Renal cortical epithelial cell (primary cell): Measurements from ENCODE around the gene TARBP2. TPM values are rescaled to one million over a fixed set of nuclear protein-coding genes. Genes with fewer than 3 reads are reported as not detected.

ENCODE experiments used
- DNase-seq: peaks from one replicate; pipeline ENCODE4 v3.0.0-alpha.2; 2011; ENCODE audit warnings: low read depth
- total RNA-seq: library from RNA; depleted of rRNA; stranded (reverse); fragments of >200 nt; gene quantifications from 2 replicates; pipeline ENCODE4 v1.2.3, GENCODE V29; 2014

Gene TARBP2
- total RNA-seq, 1 donor from 2014 or later: 28.8 TPM

DNA sequence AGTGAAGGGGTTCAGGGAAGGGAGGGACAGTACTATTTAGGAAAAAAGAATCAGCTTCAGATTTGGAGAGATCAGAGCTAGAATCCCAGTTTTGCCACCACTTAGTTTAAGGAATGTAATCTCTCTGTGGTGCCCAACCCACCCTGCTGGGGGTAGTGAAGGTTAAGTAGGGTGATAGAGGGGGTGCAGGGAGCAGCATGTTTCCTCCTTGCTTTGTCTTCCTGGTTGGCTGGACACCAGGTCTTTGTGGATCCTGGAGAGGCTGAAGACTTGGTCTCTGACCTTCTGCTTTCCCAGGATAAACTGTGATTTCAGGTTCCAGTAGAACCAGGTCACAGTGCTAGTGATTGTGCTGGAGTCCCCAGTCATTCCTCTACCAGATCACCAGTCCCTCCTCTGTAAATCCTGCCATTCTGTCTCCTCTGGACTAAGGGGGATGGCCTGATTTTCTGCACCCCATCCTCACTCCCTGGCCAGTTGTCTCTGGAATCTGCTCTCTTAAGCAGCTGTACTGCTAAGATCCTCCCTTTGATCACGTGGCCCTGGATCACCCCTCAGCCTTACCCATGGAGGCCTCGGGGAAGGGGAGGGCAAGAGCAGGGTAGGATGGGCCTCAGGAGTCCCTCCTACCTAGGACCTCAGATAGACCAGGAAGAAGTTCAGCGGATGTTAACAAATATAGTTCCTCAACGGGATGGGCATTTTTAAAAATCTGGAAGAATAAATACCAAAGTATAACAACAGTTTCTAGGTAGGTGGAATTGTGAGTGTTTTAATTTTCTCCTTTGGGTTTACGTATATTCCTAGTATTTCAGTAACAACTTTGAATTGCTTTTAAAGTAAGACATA, 5.0 kb upstream of the TARBP2 start:
- peak; percentile 72 for DNase-seq

DNA sequence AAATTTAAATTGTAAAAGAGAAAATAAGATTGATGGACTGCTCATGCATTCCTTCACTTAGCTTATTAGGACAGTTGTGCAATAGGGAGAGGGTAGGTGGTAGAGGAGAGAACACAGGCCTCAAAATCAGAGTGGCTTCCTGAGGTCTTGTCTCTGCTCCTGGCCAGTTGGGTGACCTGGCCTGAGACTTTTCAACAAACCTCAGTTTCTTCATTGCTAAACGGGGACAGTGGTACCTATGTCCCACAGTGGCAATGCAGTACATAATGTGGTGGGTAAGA, 4.4 kb upstream of the TARBP2 start:
- no peak for DNase-seq

DNA sequence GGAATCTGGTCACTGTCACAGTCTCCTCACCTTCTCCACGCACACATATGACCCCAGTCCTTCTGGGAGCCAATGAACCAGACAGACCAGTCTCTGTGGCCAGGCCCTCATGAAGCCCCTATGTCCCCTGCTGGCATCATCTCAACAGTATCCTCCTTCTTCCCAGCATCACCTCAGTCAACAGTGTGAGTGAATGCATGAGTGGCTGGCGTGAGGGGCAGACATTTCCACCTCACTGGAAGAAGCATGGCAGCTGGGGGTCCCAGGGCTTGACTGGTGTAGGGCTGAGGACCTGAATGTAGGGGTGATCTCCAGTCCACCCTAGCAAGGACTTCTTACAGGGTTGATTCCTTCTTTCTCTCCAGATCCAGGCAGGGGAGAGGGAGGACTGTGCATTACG, 3.6 kb upstream of the TARBP2 start:
- no peak for DNase-seq

DNA sequence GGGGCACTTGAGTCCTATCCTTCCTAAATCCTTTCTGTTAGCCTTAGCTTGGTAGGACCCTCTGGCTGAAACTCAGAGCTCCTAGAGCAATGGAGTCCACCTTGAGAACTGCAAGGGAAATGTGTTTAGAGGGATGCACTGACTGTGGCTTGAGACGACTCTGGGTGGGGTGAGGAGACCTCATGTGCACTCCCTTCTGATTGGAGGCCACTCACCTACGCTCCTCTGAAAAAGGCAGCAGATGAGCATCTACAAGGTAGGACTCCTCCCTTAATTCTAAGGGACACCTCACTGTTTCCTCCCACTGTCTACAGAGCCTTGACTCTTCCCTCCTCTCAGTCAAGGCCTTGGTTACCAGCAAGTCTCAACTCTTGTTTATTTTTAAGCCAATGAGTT, 2.9 kb upstream of the TARBP2 start:
- no peak for DNase-seq

DNA sequence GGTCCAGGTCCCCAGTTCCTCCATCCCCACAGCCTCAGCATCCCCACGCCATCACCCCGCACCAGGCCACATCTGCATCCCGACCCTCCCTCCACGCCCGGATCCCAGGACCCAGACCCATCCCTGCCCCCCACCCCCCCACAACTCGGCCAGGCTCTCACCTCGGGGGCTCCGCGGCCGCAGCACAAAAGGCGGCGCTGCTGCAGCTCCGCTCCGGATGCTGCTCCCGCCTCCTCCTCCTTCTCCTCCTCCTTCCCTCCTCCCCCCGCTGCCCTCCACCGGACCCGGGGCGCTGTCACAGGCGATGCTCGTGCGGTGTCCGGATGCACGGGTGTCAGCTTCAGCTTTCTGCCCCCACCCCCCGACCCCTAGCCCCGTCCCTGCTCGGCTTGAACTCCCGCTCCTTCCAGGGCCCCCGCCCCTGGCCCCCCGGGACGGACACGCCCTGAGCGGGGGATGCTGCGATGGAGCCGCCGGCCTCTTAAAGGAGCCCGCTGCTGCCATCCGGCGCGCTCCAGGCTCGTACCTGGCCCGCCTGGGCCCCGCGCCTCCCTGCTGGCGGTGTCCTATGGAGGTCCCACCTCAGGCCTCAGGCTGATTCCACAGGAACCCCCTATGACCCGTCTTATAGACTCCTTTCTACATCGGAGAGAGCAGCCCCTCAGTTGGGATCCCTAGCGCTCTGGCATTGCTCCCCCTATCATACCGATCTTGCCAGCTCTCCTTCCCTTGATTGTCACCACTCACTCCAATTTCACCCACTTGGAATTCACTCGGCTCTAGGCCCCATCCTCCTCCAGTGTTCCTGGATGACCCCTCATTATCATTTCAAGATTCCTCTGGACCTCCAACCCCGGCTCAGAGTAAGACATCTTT, 1.6 kb upstream of the TARBP2 start, which contains the start of gene MAP3K12:
TSS of gene MAP3K12 (minus strand) at position 193 of the 876 bp plus-strand sequence. CDS start 12,067 bp downstream, outside the sequence.
- no peak for DNase-seq

DNA sequence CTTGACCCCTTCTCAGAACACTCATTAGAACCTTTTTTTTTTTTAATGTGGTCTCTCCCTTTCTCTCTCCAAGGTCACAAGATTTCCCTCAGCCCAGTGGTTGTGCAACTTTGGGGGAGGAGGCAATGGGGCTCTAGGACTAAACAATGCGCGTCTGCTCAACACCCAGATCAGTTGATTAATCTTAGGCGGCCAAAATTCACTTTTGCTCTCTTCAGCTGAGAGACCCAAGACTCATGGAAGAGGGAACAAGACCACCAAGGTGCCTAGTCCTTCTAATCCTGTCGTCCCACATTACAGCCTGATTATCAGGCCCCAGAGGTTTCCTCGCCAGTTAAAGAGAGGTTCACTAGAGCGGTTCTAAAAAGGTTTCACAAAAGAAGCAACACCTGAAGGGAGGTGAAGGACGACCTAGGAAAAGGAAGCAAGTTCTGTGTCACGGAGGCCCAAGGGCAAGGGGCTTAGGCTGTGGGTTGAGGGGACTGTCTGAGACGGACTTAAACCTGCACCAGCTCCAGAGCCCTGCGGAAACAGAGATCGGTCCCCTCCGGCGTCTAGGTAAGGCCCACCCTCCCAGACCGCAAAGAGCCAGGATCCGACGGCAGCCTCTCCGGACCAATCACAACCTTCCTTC, 824 bp upstream of the TARBP2 start:
- DNase-seq: peak; percentile 80

DNA sequence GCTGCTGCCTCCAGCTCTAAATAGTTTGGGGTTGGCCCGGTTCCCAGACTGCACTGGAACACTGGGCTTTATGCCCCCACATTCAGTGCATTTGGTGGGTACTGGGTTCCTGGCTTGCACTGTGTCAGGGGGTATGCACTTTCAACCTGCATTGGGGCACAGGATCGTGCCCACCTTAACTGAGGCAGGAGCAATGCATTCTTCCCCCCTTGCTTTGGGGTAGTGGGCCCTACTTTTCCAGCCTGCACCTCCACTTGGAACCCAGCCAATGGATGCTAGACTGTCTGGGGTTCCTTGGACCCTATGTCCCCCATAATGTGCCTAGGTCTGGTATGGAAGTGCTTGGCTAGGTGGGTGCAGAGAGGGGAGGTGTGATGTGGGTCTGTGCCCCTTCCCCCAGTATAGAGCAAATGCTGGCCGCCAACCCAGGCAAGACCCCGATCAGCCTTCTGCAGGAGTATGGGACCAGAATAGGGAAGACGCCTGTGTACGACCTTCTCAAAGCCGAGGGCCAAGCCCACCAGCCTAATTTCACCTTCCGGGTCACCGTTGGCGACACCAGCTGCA, 615 bp downstream of the TARBP2 start:
- DNase-seq: no peak

DNA sequence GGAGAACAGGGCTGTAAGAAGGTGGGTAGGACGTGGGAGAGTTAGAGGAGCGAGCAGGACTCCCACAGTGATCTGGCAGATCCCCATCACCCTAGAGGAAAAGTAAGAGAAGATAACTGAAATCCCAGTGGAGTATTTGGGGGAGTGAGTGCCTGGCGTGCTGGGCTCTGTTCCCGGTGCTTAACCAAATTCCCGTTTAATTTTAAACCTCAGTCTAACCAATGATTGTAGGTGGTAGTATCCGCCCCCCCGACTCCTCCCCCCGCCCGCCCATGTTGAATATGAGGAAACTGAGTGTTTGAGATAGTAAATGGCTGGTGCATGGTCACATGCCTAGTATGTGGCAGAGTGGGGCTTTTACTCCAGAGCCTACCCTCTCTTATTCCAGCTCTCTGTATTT, 1.2 kb downstream of the TARBP2 start:
- no peak for DNase-seq

DNA sequence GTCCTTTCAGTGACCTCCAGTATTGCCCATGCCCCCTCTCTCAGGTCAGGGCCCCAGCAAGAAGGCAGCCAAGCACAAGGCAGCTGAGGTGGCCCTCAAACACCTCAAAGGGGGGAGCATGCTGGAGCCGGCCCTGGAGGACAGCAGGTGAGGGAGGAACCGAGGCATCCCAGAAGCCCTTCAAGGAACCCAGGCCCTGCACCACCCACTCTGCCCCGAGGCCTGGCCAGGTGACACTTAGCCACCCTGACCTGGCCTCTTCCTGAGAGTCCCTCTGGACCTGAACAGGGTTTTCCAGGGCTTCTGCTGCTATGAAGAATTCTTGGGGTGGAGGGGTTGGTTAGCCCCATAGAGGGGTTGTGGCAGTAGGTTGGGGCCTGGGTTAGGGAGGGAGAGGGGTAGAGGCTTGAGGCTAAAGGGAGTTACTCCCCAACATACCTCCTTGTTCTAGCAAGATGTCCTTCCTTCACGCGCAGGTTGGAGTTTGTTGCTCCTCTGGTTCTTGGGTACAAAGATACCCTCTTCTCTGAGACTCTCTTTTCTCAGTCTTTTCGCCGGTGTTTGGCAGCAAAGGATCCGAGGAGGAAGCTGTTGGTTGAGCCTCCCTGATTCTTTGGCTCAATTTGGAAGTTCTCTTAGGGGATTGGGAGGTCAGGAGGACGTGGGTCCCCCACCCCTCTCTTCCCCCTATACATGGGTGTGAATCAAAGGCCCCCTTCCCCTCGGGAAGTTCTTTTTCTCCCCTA, 2.1 kb downstream of the TARBP2 start:
- no peak for DNase-seq

DNA sequence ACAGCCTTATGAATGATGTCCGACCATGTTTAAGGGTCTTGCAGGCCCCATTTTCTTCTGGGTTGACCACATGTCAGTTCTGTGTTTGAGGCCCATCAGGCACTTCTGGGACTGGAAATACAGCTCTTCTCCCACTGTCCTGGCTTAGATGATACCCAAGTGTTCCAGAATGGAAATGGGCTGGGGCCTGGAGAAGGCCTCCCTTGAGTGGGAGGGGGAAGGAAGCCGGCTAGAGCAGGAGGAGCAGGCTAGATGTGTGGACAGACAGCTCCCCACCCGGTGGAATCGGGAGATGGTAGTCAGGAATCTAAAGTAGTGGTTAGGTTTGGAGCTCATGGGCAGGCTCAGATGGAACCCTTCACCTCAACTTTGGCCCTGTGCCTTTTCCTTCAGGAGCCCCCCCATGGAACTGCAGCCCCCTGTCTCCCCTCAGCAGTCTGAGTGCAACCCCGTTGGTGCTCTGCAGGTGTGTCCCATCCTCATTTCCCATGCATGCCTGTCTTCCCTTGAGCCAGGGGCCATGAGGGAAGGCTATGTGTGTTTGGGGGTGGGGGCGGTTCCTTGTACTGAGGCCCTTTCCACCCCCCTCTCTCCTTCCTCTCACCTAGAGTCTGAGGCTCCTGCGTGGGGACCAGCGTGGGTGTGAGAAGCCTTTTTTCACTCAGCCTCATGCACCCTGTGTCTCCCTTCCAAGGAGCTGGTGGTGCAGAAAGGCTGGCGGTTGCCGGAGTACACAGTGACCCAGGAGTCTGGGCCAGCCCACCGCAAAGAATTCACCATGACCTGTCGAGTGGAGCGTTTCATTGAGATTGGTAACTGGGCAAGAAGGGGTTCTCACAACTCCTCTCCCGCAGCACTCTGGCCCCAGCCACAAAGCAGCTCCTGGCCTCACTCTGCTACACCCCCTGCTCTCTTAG, 3.2 kb downstream of the TARBP2 start:
- DNase-seq: no peak

DNA sequence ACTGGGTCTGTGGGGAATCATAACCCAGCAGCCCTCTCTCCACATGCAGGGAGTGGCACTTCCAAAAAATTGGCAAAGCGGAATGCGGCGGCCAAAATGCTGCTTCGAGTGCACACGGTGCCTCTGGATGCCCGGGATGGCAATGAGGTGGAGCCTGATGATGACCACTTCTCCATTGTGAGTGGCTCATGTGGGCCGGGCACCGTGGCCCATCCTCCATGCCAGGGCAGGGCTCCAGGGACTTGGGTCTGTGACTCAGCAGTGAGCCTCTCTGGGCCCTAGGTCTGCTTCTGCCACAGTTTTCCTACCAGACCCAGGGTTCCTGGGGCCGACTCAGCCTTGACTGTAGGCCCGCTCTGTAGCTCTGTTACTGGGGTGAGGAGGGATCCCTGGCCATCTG, 4.0 kb downstream of the TARBP2 start:
- DNase-seq: no peak

DNA sequence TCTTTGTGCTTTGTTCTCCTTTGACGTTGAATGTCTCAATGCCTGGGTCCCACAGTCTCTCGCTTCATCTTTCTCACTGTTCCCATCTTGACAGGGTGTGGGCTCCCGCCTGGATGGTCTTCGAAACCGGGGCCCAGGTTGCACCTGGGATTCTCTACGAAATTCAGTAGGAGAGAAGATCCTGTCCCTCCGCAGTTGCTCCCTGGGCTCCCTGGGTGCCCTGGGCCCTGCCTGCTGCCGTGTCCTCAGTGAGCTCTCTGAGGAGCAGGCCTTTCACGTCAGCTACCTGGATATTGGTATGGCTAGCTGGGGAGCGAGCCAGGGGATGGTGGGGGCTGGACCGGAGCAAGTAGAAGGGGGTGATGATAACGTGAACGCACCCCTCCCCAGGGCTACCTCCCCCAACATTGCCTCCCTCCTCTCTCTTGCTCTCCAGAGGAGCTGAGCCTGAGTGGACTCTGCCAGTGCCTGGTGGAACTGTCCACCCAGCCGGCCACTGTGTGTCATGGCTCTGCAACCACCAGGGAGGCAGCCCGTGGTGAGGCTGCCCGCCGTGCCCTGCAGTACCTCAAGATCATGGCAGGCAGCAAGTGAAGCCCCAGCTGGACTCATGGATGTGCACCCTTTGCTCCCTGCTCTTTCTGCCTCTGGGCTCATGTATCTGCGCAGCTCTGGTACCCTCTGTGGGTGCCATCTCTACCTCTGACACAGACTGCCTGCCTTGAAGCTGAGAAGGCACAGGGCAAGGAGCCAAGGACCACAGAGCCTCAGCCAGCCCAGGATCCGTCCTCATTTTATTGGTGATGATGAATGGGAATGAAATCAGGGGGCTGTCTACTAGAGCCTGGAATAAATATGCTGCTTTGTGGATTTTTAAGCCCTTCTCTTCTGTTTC, 4.7 kb downstream of the TARBP2 start:
- DNase-seq: no peak

DNA sequence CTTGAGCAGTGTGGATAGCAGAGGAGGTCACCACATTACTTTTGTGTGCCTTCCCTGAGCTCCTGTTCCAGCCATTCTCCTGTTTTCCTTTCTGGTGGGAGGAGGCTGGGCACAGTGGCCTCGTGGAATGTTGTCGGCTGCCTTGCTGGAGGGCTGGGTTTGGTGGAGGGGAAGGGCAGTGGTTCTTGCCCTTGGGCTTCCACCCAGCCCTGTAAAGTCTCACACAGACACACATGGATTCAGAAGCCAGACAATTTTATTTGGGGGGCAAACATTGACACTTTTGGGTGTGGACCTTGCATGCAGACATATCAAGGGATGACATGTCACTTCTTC, 5.3 kb downstream of the TARBP2 start:
- no peak for DNase-seq

DNA sequence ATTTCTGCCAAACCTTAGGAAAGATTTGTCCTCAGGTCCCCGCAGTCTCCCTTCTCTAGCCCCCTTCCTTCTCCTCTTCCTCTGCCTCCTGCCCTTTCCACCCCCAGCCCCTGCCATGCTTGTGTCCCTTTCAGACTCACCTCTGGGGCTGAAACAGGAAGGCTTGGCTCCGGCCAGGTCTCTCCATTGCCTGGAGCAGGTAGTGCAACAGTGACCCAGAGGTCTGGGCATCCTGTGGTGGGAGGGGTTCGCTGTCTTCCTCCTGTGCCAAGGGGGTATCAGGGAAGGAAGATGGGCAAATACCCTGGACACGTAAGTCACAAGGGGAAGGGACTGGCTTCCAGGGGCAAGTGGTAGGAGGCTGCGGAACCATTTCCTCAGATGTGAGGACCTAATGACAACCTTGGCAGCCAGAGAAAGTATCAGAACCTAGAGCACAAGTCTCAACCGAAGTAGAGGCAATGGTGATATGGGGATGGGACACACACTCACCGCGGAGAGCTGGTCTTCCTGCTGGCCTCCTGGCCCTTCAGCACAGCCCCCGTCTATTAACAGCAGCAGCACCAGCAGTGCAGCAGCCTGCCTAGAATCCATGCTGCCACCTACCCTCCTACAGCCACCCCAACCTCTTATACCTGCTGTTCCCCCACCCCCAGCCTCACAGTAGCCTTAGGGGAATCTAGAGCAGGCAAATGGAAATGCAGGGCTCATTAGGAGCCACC, 6.0 kb downstream of the TARBP2 start, which contains the start of gene NPFF:
TSS of gene NPFF (minus strand) at position 604 of the 722 bp plus-strand sequence. CDS start at position 594, 10 bp downstream.
- DNase-seq: no peak

DNA sequence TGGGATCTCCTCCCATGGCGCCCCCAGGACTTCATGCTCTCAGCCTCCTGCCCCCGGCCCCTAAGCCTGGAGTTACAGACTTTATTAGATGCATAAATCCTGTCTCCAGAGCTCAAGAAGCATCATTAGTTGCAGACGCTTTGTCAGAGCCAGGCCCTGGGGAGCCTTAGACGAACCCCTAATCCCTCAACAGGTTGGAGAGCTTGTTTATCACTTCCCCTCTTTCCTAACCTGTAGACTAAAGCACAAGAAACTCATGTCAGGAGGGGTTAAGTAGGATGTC, 6.5 kb downstream of the TARBP2 start:
- DNase-seq: no peak

DNA sequence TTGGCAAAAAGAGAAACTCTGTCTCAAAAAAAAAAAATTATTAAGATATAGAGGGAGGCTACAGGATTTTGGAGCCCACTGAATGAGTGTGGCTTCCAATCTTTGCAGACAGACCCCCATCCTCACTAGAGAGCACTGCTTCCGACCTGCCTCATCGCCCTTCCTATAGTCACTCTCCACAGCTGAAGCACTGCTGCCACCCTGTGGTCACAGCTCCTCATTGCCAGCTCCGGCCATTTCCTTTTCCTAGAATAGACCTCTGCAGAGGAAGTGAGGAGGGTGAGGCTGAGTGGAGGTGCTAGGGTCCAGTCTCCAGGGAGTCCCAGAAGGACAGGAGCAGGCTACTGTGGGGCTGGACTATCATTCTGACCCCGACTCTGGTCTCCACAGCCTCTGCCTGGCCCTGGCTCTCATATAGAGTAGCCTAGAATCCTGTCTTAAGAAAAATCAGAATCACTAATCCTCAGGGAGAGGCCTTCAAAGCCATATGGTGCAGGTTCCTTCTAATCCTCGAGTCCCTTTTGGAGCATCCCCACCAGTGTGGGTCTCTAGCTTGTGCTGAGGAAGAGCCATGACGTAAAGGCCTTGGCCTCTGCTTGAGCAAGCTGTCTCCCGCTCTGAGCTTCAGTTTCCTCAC, 7.6 kb downstream of the TARBP2 start:
- DNase-seq: peak; percentile 59

DNA sequence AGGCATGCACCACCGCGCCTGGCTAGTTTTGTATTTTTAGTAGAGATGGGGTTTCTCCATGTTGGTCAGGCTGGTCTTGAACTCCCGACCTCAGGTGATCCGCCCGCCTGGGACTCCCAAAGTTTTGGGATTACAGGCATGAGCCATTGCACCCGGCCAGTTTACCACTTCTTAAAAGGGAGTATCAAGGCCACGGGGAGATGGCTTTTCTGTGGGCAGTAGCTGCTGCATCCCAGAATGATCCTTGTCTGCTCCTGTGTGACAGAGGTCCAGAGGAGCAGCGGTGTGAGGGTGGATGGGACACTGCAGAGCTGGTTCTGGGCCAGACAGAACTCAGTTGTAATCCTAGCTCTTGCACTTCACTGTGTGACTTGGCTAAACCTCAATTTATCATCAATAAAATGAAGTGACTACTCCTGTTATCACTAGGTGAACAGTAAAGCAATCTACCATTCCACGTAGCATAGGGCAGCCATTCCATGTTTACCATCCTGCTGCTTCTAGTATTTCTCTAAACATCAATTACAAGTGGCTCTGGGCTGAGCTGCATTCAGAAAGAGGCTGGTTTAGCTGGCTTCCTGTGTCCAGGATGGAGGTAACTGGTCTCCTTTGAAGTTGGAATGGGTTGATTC, 9.2 kb downstream of the TARBP2 start:
- no peak for DNase-seq
